ENCODE data around the gene VIPAS39. TPM values are rescaled to one million over a fixed set of nuclear protein-coding genes. Genes with fewer than 3 reads are reported as not detected.

The VIPAS39 gene
- polyA plus RNA-seq (ENCODE audit: insufficient read length in 4 of 4), result 10 to 100 TPM; 30.3 to 36.9 (median 31.2) TPM

DNA sequence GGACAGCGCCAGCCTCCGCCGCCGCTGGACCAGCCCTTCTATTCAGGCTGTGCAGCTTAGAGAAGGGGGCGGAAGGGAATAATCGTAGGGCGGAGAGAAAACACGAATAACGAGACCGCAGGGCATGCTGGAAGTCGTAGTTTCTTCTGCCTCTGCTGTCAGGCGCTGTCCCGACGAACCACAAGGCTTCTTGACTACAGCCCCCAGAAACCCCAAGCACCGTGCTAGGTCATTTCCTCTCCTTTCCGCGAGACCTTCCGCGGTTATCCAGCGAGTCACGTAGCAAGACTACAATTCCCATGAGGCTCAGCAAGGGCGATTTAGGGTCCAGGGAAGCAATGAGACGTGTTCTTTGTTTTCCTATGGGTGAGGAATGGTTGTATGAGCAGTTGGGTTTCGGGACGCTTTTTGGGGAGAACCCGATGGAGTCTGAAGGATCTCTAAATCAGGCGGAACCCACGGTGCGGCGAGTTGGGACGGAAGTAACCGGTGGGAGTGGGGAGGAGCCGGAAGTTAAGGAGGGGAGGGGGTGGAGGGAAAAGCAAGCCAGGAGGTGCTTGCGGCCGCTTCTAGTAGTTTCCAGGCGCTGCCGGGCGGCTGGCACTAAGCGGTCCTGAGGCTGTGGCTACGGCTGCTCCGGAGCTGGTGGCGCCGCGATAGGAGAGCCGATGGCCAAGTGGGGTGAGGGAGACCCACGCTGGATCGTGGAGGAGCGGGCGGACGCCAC, at the start of gene VIPAS39, which contains the start of gene AHSA1:
VIPAS39 (minus strand) TSS at position 80 of the 727 bp plus-strand sequence. CDS start 3,499 bp downstream, outside the sequence.
AHSA1 (plus strand) TSS at position 572 of the 727 bp plus-strand sequence; CDS start at position 669, 97 bp downstream.
- DNase-seq (ENCODE audit: low read depth in 4 of 4, low spot score in 2 of 4), result peak; percentile 98 to 100 (median 98)

- DNase-seq (ENCODE audit: low read depth in 4 of 4, low spot score in 2 of 4), result no peak
These were observed 47.6 kb upstream of the VIPAS39 start for GRCh38 chr14:77505031-77505430.

- no peak for DNase-seq (ENCODE audit: low read depth in 4 of 4, low spot score in 2 of 4)
These were observed 45.7 kb upstream of the VIPAS39 start for GRCh38 chr14:77503138-77503537.

DNA sequence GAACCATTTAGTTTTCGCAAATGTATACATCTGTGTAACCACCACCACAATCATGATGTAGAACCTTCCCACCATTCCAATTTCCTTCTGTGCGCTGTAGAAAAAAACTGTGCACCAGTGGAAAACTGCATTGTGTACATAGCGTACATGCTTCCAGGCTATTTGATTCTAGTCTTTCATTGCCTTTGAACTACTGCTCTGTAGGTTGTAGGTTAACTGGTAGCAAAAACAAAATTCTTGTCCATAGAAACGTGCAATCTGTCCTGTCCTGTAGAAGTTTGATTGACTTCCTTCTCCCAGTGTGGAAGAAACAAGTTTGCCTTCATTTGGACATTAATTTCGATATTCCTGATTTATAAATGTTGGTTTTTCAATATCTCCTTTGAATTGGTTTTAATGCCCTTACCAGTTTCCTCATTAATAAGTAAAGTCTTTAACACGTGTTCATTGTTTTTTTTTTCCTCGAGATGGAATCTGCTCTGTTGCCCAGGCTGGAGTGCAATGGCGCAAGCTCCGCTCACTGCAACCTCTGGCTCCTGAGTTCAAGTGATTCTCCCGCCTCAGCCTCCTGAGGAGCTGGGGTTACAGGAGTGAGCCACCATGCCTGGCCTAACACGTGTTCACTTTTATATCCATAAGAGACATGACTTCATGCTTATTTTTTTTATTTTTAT, 44.8 kb upstream of the VIPAS39 start:
- no peak for DNase-seq (ENCODE audit: low read depth in 4 of 4, low spot score in 2 of 4)

GRCh38 chr14:77498984-77499527, 41.7 kb upstream of the VIPAS39 start:
- DNase-seq (ENCODE audit: low read depth in 4 of 4, low spot score in 2 of 4), result no peak

GRCh38 chr14:77498120-77498979, 40.9 kb upstream of the VIPAS39 start, which contains the start of gene ISM2:
ISM2 (minus strand) TSS chr14:77498816; CDS start chr14:77498793, 23 bp downstream.
- DNase-seq (ENCODE audit: low read depth in 4 of 4, low spot score in 2 of 4), result no peak

DNA sequence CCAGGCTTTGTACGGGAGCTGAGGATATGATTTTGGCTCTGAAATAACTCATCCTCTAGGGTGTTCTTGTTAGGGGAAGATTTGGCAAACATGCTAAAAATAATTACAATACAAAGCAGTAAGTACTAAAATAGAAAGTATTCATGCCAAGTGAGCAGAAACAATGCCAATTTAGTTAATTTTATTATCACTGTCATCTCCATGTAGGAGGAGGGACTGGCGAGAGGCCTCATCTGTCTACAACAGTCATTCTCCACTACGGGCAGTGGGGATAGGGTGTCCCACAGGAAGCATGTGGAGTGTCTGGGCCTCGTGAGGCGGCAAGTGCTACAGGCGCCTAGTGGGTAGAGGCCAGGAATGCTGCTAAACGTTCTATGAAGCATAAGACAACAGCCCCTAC, 37.9 kb upstream of the VIPAS39 start:
- DNase-seq (ENCODE audit: low read depth in 4 of 4, low spot score in 2 of 4), result no peak

GRCh38 chr14:77491056-77491455, 33.7 kb upstream of the VIPAS39 start:
- no peak for DNase-seq (ENCODE audit: low read depth in 4 of 4, low spot score in 2 of 4)

DNA sequence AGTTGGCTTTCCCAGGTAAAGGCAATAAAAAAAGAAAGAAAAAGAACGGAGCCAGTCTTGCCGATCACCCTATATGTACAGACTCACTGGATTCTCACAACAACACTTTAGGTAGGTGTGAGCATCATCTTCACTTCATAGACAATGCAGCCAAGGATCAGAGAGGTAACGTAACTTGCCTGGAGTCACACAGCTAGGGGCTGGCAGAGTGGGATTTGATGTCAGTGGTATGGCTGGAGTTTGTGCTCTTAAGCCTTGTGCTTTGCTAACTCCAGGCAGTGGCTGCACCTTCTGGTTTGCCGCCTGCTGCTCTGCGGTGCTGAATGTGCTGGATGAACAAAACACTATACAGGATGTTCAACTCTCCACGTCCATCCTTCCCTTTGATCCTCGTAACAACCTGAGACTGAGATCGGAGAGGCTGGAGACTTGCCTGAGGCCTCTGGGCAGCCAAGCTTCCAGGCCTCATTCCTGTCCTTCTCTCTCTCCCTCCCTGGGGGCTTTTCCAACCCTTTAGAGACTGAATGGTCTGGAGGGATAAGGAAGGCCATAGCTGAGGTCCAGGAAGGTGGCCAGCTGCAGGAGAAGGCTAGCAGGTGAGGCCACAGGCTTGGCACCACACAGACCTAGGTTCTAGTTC, 33.1 kb upstream of the VIPAS39 start:
- DNase-seq (ENCODE audit: low read depth in 4 of 4, low spot score in 2 of 4), result no peak

GRCh38 chr14:77489041-77489440, 31.6 kb upstream of the VIPAS39 start:
- DNase-seq (ENCODE audit: low read depth in 4 of 4, low spot score in 2 of 4), result no peak

- no peak for DNase-seq (ENCODE audit: low read depth in 4 of 4, low spot score in 2 of 4)
These were observed 31.2 kb upstream of the VIPAS39 start for GRCh38 chr14:77488558-77488957.

DNA sequence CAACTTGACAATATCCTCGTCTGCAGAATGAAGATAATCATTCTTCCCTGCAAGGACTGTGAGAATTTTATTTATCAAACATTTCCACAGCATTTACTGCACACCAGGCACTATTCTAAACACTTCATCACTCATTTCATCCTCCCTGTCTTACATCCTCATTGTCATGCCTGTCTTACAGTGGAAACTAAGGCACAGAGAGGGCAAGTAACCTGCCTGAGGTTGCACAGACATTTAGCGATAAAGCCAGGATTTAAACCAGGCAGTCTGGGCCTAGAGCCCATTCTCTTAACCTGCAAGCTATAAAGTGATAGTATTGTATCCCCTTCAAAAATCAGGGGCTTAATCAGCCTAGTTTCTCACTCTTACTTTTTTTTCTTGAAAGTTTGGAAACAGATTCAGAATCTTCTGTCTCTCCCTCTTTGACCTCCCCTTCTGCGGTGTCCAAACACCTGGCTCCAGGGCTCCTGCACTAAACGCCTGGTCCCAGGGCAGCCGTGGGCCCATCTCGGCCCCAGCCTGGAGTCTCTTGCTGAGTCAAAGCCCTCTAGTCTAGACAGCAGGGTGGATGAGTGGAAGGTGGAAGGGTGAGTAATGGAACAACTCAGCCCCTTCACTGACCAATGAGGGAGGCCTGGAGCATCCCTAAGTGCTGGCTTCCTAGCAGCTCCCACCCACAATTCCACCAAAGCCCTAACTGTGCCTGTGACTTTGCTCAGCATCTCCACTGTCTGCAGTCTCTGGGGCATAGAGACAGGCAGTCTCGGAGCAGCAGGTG, 28.7 kb upstream of the VIPAS39 start:
- no peak for DNase-seq (ENCODE audit: low read depth in 4 of 4, low spot score in 2 of 4)

- DNase-seq (ENCODE audit: low read depth in 4 of 4, low spot score in 2 of 4), result no peak
These were observed 27.9 kb upstream of the VIPAS39 start for GRCh38 chr14:77485256-77485655.

DNA sequence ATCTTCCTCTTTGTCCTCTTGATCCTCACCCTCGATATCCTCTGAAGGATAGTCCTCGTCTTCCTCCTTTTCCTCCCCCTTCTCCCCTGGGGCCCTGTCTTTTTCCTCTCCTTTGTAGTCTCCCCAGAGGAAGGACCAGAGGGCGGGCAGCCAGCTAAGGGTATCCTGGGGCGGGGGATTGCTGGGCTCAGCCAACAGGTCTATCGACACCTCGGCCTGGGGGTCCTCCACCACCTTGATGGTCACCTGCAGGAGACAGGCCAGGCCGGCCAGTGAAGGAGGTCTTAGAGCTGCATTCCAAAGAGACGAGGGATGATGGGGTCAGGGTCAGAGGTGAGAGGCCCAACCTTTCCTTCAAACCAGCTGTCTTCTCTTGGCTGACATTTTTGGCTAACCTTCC, 25.0 kb upstream of the VIPAS39 start:
- no peak for DNase-seq (ENCODE audit: low read depth in 4 of 4, low spot score in 2 of 4)

DNA sequence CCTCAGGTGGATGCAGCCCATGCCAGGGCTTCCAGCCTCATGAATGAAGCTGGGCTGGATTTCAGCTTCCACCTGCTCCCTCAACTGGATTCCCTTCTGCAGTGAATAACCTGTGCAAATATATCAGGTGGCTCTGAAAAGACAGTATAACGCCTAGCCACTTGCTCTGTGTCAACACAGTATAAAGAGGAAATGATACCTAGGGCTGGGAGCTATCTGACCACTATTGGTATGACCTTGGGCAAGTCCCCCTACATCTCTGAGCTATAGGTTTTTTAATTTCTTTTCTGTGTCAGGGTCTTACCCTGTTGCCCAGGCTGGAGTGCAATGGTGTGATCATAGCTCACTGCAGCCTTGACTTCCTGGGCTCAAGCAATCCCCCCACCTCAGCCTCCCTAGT, 21.4 kb upstream of the VIPAS39 start:
- DNase-seq (ENCODE audit: low read depth in 4 of 4, low spot score in 2 of 4), result no peak

DNA sequence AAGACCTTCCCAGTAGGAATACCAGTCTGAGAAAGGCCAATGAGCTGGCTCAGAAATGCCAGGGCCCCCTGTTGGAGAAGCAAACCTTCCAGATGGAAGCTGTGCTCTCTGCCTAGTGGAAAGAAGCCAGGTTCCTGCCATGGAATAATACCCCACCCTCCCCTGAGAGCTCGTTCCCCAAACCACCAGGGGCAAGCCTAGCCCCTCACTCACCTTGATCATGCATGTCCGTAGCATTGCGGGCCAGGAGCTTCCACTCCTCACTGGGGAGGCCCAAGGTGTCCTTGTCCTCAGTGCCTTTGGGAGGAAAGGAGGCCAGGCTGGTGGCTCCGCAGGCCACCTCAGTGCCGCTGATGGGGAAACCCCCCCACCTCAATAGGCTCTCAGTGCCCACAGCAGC, 20.6 kb upstream of the VIPAS39 start:
- DNase-seq (ENCODE audit: low read depth in 4 of 4, low spot score in 2 of 4), result no peak

DNA sequence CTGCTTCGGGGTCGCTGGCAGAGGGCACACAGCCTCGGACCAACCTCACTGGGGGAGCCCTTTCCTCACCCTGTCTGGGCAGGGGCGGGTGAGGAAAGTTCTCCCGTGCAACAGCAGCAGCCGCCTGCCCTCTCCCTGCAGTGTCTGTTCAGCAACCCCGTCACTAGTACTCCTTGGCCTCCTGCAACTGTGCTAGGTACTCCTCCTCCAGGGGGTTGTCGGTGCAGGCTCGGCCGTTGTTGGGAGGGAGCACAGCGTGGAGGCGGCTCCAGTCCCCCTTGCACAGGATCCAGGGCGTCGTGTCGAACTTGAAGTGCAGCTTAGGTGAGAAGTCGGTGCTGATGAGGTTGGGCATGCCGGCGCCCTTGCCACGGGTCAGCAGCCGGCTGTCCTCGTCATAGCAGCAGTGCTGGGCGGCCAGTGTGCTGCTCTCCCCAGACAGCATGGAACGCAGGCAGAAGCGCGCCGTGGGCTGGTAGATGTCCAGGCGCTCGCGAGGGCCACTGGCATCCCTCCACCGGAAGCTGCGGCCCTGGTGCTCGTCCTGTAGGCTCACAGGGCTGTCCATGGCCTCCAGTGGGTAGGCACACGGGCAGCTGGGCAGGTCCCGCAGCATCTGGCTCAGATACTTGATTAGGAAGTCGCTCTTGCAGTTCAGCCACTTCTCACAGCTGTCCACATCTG, 18.2 kb upstream of the VIPAS39 start:
- no peak for DNase-seq (ENCODE audit: low read depth in 4 of 4, low spot score in 2 of 4)

DNA sequence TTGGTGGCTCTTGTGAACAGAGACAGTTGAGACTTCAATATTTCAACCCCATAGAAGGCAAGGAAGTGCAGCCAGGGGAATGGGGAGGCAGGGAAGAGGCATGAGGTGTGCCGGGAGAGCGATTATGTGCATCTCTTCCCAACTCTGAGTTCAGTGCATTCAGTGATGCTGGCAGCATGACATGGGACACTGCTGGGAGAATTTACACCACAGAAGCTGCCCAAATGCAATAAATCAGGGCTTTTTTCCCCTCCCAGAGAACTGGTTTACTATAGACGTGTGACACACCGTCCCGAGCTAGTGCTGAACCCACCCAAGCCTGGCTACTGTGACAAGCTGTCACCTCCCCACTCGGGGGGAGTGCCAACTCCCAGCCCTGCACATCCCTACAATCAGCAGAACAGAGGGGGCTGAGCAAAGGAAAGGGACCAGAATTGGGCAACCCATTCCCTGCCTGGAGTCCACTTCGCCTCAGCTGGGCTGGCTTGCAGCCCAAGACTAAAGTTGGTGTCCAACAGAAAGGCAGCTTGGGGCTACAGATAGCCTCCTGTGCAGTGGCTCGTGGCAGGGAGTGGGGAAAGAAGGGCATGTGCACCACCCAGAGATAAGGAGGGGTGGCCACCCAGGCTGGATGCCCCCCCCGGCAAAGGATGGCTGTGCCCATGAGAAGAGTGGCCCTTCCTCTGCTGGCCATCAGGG, 17.2 kb upstream of the VIPAS39 start:
- DNase-seq (ENCODE audit: low read depth in 4 of 4, low spot score in 2 of 4), result no peak
